Measurements from ENCODE around the gene AVPR1A.

Gene AVPR1A

GRCh38 chr12:63095369-63095980 lies 55.5 kb downstream of the AVPR1A start:
- in situ Hi-C loops (cut with MboI; ENCODE audit: low sequenced_read_pairs): no loop called here

- in situ Hi-C loops (cut with MboI; ENCODE audit: low sequenced_read_pairs): no loop called here
Measured at GRCh38 chr12:63093711-63094110, 57.3 kb downstream of the AVPR1A start.

- in situ Hi-C loops (cut with MboI; ENCODE audit: low sequenced_read_pairs): no loop called here
Measured at GRCh38 chr12:63093084-63093483, 57.9 kb downstream of the AVPR1A start.
